ENCODE data around the gene CALHM3.

Gene CALHM3

GRCh38 chr10:103474077-103474476, 5.0 kb downstream of the CALHM3 start:
- no peak for DNase-seq (ENCODE audit: low read depth in 3 of 3)

- no peak for DNase-seq (ENCODE audit: low read depth in 3 of 3)
These were observed 5.8 kb downstream of the CALHM3 start for GRCh38 chr10:103473261-103473671.

GRCh38 chr10:103472005-103472404, 7.0 kb downstream of the CALHM3 start:
- DNase-seq (ENCODE audit: low read depth in 3 of 3), result no peak

- peak in 1 of 3 experiments; percentile 37 for DNase-seq (ENCODE audit: low read depth in 3 of 3)
These were observed 8.0 kb downstream of the CALHM3 start for GRCh38 chr10:103470761-103471653.

- DNase-seq (ENCODE audit: low read depth in 3 of 3), result no peak
These were observed 9.8 kb downstream of the CALHM3 start for GRCh38 chr10:103469201-103469600.

- DNase-seq (ENCODE audit: low read depth in 3 of 3), result no peak
These were observed 11.6 kb downstream of the CALHM3 start for GRCh38 chr10:103467406-103467805.

GRCh38 chr10:103466734-103467133, 12.3 kb downstream of the CALHM3 start:
- DNase-seq (ENCODE audit: low read depth in 3 of 3), result no peak

- no peak for DNase-seq (ENCODE audit: low read depth in 3 of 3)
These were observed 13.4 kb downstream of the CALHM3 start for GRCh38 chr10:103465411-103466179.

- no peak for DNase-seq (ENCODE audit: low read depth in 3 of 3)
These were observed 15.5 kb downstream of the CALHM3 start for GRCh38 chr10:103463499-103463898.

GRCh38 chr10:103459615-103460014, 19.4 kb downstream of the CALHM3 start:
- no peak for DNase-seq (ENCODE audit: low read depth in 3 of 3)

- no peak for DNase-seq (ENCODE audit: low read depth in 3 of 3)
These were observed 20.3 kb downstream of the CALHM3 start, which contains the start of gene CALHM1 for GRCh38 chr10:103458720-103459119. TSS of gene CALHM1 (minus strand) at chr10:103458900. CDS start at chr10:103458751, 149 bp downstream.

- no peak for DNase-seq (ENCODE audit: low read depth in 3 of 3)
These were observed 21.0 kb downstream of the CALHM3 start for GRCh38 chr10:103457896-103458583.

- no peak for DNase-seq (ENCODE audit: low read depth in 3 of 3)
These were observed 21.8 kb downstream of the CALHM3 start for GRCh38 chr10:103457176-103457712.

GRCh38 chr10:103456074-103456660, 22.9 kb downstream of the CALHM3 start:
- no peak for DNase-seq (ENCODE audit: low read depth in 3 of 3)

- no peak for DNase-seq (ENCODE audit: low read depth in 3 of 3)
These were observed 23.8 kb downstream of the CALHM3 start for GRCh38 chr10:103455235-103455634.

- DNase-seq (ENCODE audit: low read depth in 3 of 3), result no peak
These were observed 25.0 kb downstream of the CALHM3 start for GRCh38 chr10:103454026-103454425.

GRCh38 chr10:103452506-103453230, 26.4 kb downstream of the CALHM3 start:
- DNase-seq (ENCODE audit: low read depth in 3 of 3), result no peak

- DNase-seq (ENCODE audit: low read depth in 3 of 3), result peak; percentile 19 to 33 (median 31)
These were observed 27.1 kb downstream of the CALHM3 start, which contains the start of gene CALHM2 for GRCh38 chr10:103451831-103452505. TSS of gene CALHM2 (minus strand) at chr10:103452370. CDS start at chr10:103449941, 2,429 bp downstream.

- DNase-seq (ENCODE audit: low read depth in 3 of 3), result peak in 1 of 3 experiments; percentile 13
These were observed 27.8 kb downstream of the CALHM3 start for GRCh38 chr10:103451091-103451813.
